NT2/D1 (cell line): Measurements from ENCODE around the gene CDON.

ENCODE experiments used
- DNase-seq: peaks from one replicate; pipeline ENCODE4 v3.0.0-alpha.2; 2011; ENCODE audit warnings: low read depth, low spot score
- H3K27me3 ChIP-seq: 2 replicates; pipeline ENCODE4 v1.6.0; 2011; ENCODE audit warnings: mild to moderate bottlenecking; ENCODE audit not compliant: insufficient read length, insufficient read depth
- H3K36me3 ChIP-seq: 2 replicates; pipeline ENCODE4 v1.6.1; 2011; ENCODE audit warnings: mild to moderate bottlenecking, low read length, mixed read lengths; ENCODE audit not compliant: insufficient read depth, insufficient read length
- H3K4me1 ChIP-seq: 2 replicates; pipeline ENCODE4 v1.5.1; 2011; ENCODE audit not compliant: insufficient read depth, insufficient read length
- H3K4me3 ChIP-seq: 2 replicates; pipeline ENCODE4 v1.5.1; 2011; ENCODE audit warnings: low read depth; ENCODE audit not compliant: insufficient read length
- H3K9ac ChIP-seq: 2 replicates; pipeline ENCODE4 v1.6.0; 2011; ENCODE audit warnings: low read depth; ENCODE audit not compliant: insufficient read length
- H3K9me3 ChIP-seq: 2 replicates; pipeline ENCODE4 v1.5.1; 2011; ENCODE audit warnings: mild to moderate bottlenecking, low read length; ENCODE audit not compliant: insufficient read depth
- SUZ12 ChIP-seq: IDR thresholded peaks from 2 replicates; pipeline ENCODE4 v1.6.1; 2011; ENCODE audit not compliant: insufficient read length, insufficient read depth; ENCODE audit errors: extremely low read depth
- YY1 ChIP-seq: IDR thresholded peaks from 2 replicates; pipeline ENCODE4 v1.6.1; 2011; ENCODE audit not compliant: insufficient read length, insufficient read depth
- ZNF274 ChIP-seq: IDR thresholded peaks from 2 replicates; pipeline ENCODE4 v1.6.1; 2011; ENCODE audit warnings: mild to moderate bottlenecking, low read depth, low read length

Gene CDON

DNA sequence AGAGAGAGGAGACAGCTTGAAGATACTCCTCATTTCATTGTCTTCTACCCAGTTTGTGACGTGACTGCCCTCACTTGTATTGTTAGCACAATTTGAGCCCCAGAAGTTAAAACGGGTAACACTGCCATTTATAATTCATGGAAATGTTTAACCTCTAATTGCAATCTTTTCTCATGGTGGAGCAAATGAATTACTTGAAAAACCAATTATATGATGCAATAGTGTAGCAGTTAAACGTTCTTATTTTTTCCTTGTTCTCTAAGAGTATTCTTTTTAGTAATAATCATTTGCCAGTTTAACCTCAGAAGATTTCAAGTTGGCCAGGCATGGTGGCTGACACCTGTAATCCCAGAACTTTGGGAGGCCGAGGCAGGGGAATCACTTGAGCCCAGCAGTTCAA, 56.6 kb downstream of the CDON start:
- no peak overlapping the region for H3K4me3 ChIP-seq
- no peaks in the 10 kb centered on the region for H3K27me3 ChIP-seq
- DNase-seq = no peak
- TF ChIP-seq SUZ12 (no peak), YY1 (no peak), ZNF274 (no peak)
- H3K9me3 ChIP-seq = no peaks in the 10 kb centered on the region
- H3K9ac ChIP-seq = no peak overlapping the region
- no peaks in the 10 kb centered on the region for H3K4me1 ChIP-seq
- peaks cover 24% of the 10 kb centered on the region for H3K36me3 ChIP-seq

- H3K36me3 ChIP-seq = peaks cover 30% of the 10 kb centered on the region
- DNase-seq = no peak
- no peaks in the 10 kb centered on the region for H3K9me3 ChIP-seq
- H3K27me3 ChIP-seq = no peaks in the 10 kb centered on the region
- TF ChIP-seq YY1 (no peak), SUZ12 (no peak), ZNF274 (no peak)
- H3K9ac ChIP-seq = no peak overlapping the region
- no peaks in the 10 kb centered on the region for H3K4me1 ChIP-seq
- no peak overlapping the region for H3K4me3 ChIP-seq
Observed at GRCh38 chr11:126002181-126002580, 60.5 kb downstream of the CDON start.

DNA sequence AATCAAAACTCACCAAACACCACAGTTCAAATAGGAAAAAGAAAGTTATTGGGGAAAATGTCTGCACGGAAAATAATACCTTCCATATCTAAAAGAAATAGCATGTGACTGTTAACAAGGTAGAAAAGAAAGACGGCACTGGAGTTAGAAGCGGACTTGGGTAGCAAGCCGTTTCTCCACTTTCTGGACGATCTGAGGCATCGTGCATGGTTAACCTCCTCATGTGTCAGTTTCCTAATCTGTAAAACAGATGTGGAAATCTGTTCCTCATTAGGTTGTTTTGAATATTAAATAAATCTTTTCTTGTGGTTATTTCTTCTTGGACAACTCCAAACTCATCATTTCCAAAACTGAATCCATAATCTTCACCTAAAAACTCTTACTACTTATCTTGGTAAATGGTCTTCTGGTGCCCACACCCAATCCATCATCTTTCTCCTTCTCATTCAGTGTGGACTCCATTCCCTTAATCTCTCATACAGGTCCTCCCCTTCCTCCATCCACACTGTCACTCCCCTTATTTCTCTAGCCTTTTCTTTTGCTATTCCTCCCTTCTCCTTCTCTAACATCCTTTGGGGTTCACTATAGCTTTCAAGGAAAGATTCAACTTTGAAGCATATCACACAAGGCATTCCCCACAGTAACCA, 63.3 kb downstream of the CDON start:
- TF ChIP-seq YY1 (no peak), SUZ12 (no peak), ZNF274 (no peak)
- DNase-seq = no peak
- no peaks in the 10 kb centered on the region for H3K9me3 ChIP-seq
- no peak overlapping the region for H3K9ac ChIP-seq
- H3K36me3 ChIP-seq = peaks cover 30% of the 10 kb centered on the region
- H3K27me3 ChIP-seq = no peaks in the 10 kb centered on the region
- no peak overlapping the region for H3K4me3 ChIP-seq
- no peaks in the 10 kb centered on the region for H3K4me1 ChIP-seq

- Histone ChIP-seq H3K4me3 (no peak overlapping the region), H3K9me3 (no peaks in the 10 kb centered on the region), H3K9ac (no peak overlapping the region), H3K4me1 (no peaks in the 10 kb centered on the region), H3K27me3 (no peaks in the 10 kb centered on the region), H3K36me3 (peaks cover 30% of the 10 kb centered on the region)
- no peak for DNase-seq
- TF ChIP-seq ZNF274 (no peak), YY1 (no peak), SUZ12 (no peak)
Observed at GRCh38 chr11:125998267-125998666, 64.4 kb downstream of the CDON start.

GRCh38 chr11:125995313-125995712, 67.4 kb downstream of the CDON start:
- TF ChIP-seq ZNF274 = no peak
- TF ChIP-seq SUZ12 = no peak
- TF ChIP-seq YY1 = no peak
- no peak overlapping the region for H3K9ac ChIP-seq
- H3K36me3 ChIP-seq = peaks cover 16% of the 10 kb centered on the region
- no peak for DNase-seq
- no peaks in the 10 kb centered on the region for H3K27me3 ChIP-seq
- H3K4me1 ChIP-seq = no peaks in the 10 kb centered on the region
- no peak overlapping the region for H3K4me3 ChIP-seq
- no peaks in the 10 kb centered on the region for H3K9me3 ChIP-seq

GRCh38 chr11:125994509-125994908, 68.2 kb downstream of the CDON start:
- Histone ChIP-seq H3K9ac (no peak overlapping the region), H3K4me1 (no peaks in the 10 kb centered on the region), H3K36me3 (peaks cover 16% of the 10 kb centered on the region), H3K27me3 (no peaks in the 10 kb centered on the region), H3K9me3 (no peaks in the 10 kb centered on the region), H3K4me3 (no peak overlapping the region)
- no peak for DNase-seq
- TF ChIP-seq SUZ12 (no peak), YY1 (no peak), ZNF274 (no peak)

DNA sequence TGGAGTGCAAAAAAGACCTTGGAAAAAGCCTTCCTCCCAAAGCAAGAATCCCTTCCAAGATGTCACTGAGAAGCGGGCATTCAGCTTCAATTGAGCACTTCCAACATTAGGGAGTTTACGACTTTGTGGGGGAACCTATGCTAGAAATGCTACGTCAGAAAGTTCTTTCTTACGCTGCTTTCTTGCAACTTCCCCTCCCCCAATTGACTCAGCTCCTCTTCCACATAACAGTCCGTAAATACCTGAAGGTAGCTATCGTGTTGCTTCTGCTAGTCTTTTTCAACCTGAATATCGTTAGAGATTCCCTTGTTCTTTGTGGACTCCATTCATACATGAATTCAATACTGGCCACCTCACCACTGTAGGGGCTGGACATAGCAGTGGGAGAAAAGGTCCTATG, 69.8 kb downstream of the CDON start:
- DNase-seq = no peak
- TF ChIP-seq ZNF274 (no peak), YY1 (no peak), SUZ12 (no peak)
- Histone ChIP-seq H3K36me3 (peaks cover 14% of the 10 kb centered on the region), H3K4me3 (no peak overlapping the region), H3K9ac (no peak overlapping the region), H3K4me1 (no peaks in the 10 kb centered on the region), H3K27me3 (no peaks in the 10 kb centered on the region), H3K9me3 (no peaks in the 10 kb centered on the region)

DNA sequence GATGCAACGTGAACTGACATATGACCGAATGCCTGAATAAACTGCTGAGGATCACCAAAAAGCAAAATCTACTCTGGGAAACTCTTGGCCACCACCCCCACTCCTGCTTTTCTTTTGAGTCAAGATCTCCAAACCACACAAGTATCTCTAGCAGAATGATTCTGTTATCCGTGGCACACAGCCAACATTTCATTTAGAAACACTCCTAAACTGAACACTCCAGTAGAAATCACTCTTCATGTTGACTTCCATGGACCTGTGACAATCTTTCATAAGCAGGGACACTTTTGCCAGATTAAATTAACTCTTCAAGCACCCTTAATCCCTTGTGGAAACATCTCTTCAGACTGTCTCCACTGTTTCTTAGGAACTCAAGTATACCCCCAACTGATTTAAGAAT, 72.4 kb downstream of the CDON start:
- Histone ChIP-seq H3K4me1 (no peaks in the 10 kb centered on the region), H3K36me3 (peaks cover 8% of the 10 kb centered on the region), H3K27me3 (no peaks in the 10 kb centered on the region), H3K9me3 (no peaks in the 10 kb centered on the region), H3K4me3 (no peak overlapping the region), H3K9ac (no peak overlapping the region)
- DNase-seq = no peak
- TF ChIP-seq ZNF274 (no peak), SUZ12 (no peak), YY1 (no peak)
